ENCODE results near the gene PCDHB5. TPM values are rescaled to one million over a fixed set of nuclear protein-coding genes. Genes with fewer than 3 reads are reported as not detected.
"Not testable (repeated sequence)": the region's sequence is repeated elsewhere in the genome, so short reads cannot be mapped to it uniquely, and the experiment has no call there.

The PCDHB5 gene
- total RNA-seq: 1 to 10 TPM; 4.8 to 8.1 TPM
- 1 to 10 TPM in 1 of 2 donors, under 1 TPM in 1; 0.65 to 1.8 TPM for polyA plus RNA-seq
- long read RNA-seq, donor 1, transcript PCDHB5-201 (1 exons, 3,408 nt): major isoform, 13 of 13 reads
- long read RNA-seq, donor 1, partial matches to known transcripts: 0 of 13 reads
- long read RNA-seq, donor 1, other reads (novel, unspliced or antisense): 0 of 13 reads
- long read RNA-seq, donor 2, transcript PCDHB5-201 (1 exons, 3,408 nt): major isoform, 11 of 11 reads
- long read RNA-seq, donor 2, partial matches to known transcripts: 0 of 11 reads
- long read RNA-seq, donor 2, other reads (novel, unspliced or antisense): 0 of 11 reads
- long read RNA-seq, donor 3, transcript PCDHB5-201 (1 exons, 3,408 nt): major isoform, 11 of 11 reads
- long read RNA-seq, donor 3, partial matches to known transcripts: 0 of 11 reads
- long read RNA-seq, donor 3, other reads (novel, unspliced or antisense): 0 of 11 reads
- long read RNA-seq, donor 4, transcript PCDHB5-201 (1 exons, 3,408 nt): major isoform, 17 of 17 reads
- long read RNA-seq, donor 4, partial matches to known transcripts: 0 of 17 reads
- long read RNA-seq, donor 4, other reads (novel, unspliced or antisense): 0 of 17 reads
- long read RNA-seq, donor 5, transcript PCDHB5-201 (1 exons, 3,408 nt): major isoform, 25 of 25 reads
- long read RNA-seq, donor 5, partial matches to known transcripts: 0 of 25 reads
- long read RNA-seq, donor 5, other reads (novel, unspliced or antisense): 0 of 25 reads

- 15 to 20% methylated on average over 22 of the region's 22 CpGs for WGBS, 2 donors
- Histone ChIP-seq H3K9me3 (ENCODE audit: control insufficient read depth in 4 of 4, insufficient read depth in 3 of 4, low read length in 3 of 4) (peaks cover 5 to 27% (median 12%) of the 10 kb centered on the region in 4 donors), H3K27ac (ENCODE audit: low read depth in 1 of 2, low read length in 1 of 2) (no peak within 1 kb of the TSS), H3K27me3 (ENCODE audit: control insufficient read depth in 3 of 3, insufficient read depth in 3 of 3, low read length in 2 of 3) (no peaks in the 10 kb centered on the region), H3K4me3 (peak within 1 kb of the TSS; percentile 35), H3K9ac (ENCODE audit: insufficient read depth in 1 of 2, low read length in 2 of 2) (peak within 1 kb of the TSS in 1 of 2 donors; percentile 72), H3K36me3 (ENCODE audit: control insufficient read depth in 4 of 4, insufficient read depth in 4 of 4, low read length in 4 of 4) (no peaks in the 10 kb centered on the region), H3K4me1 (ENCODE audit: control insufficient read depth in 5 of 5, insufficient read depth in 5 of 5, low read length in 5 of 5) (no peaks in the 10 kb centered on the region)
- ATAC-seq (ENCODE audit: insufficient read depth, low FRiP score): no peak
- TF ChIP-seq CTCF (IDR thresholded peaks at IDR 0.05; ENCODE audit: control extremely low read depth, extremely low read depth): no peak
- DNase-seq: peak; percentile 57 to 76 (median 60)
Measured at GRCh38 chr5:141135030-141135717, at the start of gene PCDHB5. PCDHB5 (plus strand) TSS chr5:141135206; CDS start chr5:141135435, 229 bp downstream.

DNA sequence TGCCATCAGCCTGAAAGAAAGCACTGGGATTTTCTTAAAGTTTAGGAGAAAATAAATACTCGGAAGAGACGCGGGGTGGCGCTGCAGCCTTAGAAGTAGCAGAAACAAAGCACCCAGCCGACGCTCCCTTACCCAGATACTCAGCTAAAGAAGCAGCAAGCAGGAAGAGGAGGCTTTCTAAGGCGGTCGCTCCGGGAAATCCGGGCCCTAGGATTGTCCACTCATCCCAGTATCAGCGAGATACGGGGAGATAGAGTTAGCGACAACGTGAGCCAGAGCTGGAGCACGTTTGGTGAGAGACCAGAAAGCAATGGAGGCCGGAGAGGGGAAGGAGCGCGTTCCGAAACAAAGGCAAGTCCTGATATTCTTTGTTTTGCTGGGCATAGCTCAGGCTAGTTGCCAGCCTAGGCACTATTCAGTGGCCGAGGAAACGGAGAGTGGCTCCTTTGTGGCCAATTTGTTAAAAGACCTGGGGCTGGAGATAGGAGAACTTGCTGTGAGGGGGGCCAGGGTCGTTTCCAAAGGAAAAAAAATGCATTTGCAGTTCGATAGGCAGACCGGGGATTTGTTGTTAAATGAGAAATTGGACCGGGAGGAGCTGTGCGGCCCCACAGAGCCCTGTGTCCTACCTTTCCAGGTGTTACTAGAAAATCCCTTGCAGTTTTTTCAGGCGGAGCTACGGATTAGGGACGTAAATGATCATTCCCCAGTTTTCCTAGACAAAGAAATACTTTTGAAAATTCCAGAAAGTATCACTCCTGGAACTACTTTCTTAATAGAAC is 40.3 kb upstream of the PCDHB5 start, which contains the start of gene PCDHB2:
PCDHB2 (plus strand) TSS at position 135 of the 782 bp plus-strand sequence; CDS start at position 311, 176 bp downstream.
- no peaks in the 10 kb centered on the region for H3K4me1 ChIP-seq (ENCODE audit: control insufficient read depth in 5 of 5, insufficient read depth in 5 of 5, low read length in 5 of 5)
- H3K27ac ChIP-seq (ENCODE audit: low read depth in 1 of 2, low read length in 1 of 2): no peak within 1 kb of the TSS
- WGBS, 2 donors: 15 to 23% methylated on average over 29 of the region's 29 CpGs
- ATAC-seq (ENCODE audit: insufficient read depth, low FRiP score): no peak
- H3K27me3 ChIP-seq (ENCODE audit: control insufficient read depth in 3 of 3, insufficient read depth in 3 of 3, low read length in 2 of 3): peaks cover 0 to 3% (median 2%) of the 10 kb centered on the region in 3 donors
- no peaks in the 10 kb centered on the region for H3K36me3 ChIP-seq (ENCODE audit: control insufficient read depth in 4 of 4, insufficient read depth in 4 of 4, low read length in 4 of 4)
- DNase-seq: peak; percentile 53 to 75 (median 72)
- peak within 1 kb of the TSS in 1 of 2 donors; percentile 76 for H3K9ac ChIP-seq (ENCODE audit: insufficient read depth in 1 of 2, low read length in 2 of 2)
- no peak for TF ChIP-seq CTCF (IDR thresholded peaks at IDR 0.05; ENCODE audit: control extremely low read depth, extremely low read depth)
- H3K4me3 ChIP-seq: peak within 1 kb of the TSS; percentile 28
- H3K9me3 ChIP-seq (ENCODE audit: control insufficient read depth in 4 of 4, insufficient read depth in 3 of 4, low read length in 3 of 4): peaks cover 4 to 27% (median 9%) of the 10 kb centered on the region in 4 donors

DNA sequence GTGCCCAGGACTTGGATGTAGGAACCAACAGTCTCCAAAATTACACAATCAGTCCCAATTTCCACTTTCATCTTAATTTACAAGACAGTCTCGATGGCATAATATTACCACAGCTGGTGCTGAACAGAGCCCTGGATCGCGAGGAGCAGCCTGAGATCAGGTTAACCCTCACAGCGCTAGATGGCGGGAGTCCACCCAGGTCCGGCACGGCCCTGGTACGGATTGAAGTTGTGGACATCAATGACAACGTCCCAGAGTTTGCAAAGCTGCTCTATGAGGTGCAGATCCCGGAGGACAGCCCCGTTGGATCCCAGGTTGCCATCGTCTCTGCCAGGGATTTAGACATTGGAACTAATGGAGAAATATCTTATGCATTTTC is 39.8 kb upstream of the PCDHB5 start:
- peak in 1 of 3 donors; percentile 14 for DNase-seq
- no peak for ATAC-seq (ENCODE audit: insufficient read depth, low FRiP score)
- Histone ChIP-seq H3K4me3 (no peak overlapping the region), H3K36me3 (ENCODE audit: control insufficient read depth in 4 of 4, insufficient read depth in 4 of 4, low read length in 4 of 4) (no peaks in the 10 kb centered on the region), H3K4me1 (ENCODE audit: control insufficient read depth in 5 of 5, insufficient read depth in 5 of 5, low read length in 5 of 5) (peaks cover 0 to under 1% (median 0%) of the 10 kb centered on the region in 5 donors), H3K27ac (ENCODE audit: low read depth in 1 of 2, low read length in 1 of 2) (no peak overlapping the region), H3K9ac (ENCODE audit: insufficient read depth in 1 of 2, low read length in 2 of 2) (peak overlapping the region in 1 of 2 donors; percentile 76), H3K27me3 (ENCODE audit: control insufficient read depth in 3 of 3, insufficient read depth in 3 of 3, low read length in 2 of 3) (peaks cover 0 to 3% (median 2%) of the 10 kb centered on the region in 3 donors), H3K9me3 (ENCODE audit: control insufficient read depth in 4 of 4, insufficient read depth in 3 of 4, low read length in 3 of 4) (peaks cover 4 to 26% (median 10%) of the 10 kb centered on the region in 4 donors)
- 39 to 43% methylated on average over 12 of the region's 12 CpGs for WGBS, 2 donors
- no peak for TF ChIP-seq CTCF (IDR thresholded peaks at IDR 0.05; ENCODE audit: control extremely low read depth, extremely low read depth)

GRCh38 chr5:141096181-141096580 is 38.8 kb upstream of the PCDHB5 start:
- 38 to 44% methylated on average over 21 to 31 of the region's 46 CpGs for WGBS, 2 donors
- not testable (repeated sequence) for H3K36me3 ChIP-seq (ENCODE audit: control insufficient read depth in 4 of 4, insufficient read depth in 4 of 4, low read length in 4 of 4); H3K27ac ChIP-seq (ENCODE audit: low read depth in 1 of 2, low read length in 1 of 2); H3K4me3 ChIP-seq; H3K9ac ChIP-seq (ENCODE audit: insufficient read depth in 1 of 2, low read length in 2 of 2); DNase-seq; H3K27me3 ChIP-seq (ENCODE audit: control insufficient read depth in 3 of 3, insufficient read depth in 3 of 3, low read length in 2 of 3); H3K4me1 ChIP-seq (ENCODE audit: control insufficient read depth in 5 of 5, insufficient read depth in 5 of 5, low read length in 5 of 5); ATAC-seq (ENCODE audit: insufficient read depth, low FRiP score)
- H3K9me3 ChIP-seq (ENCODE audit: control insufficient read depth in 4 of 4, insufficient read depth in 3 of 4, low read length in 3 of 4): peaks cover 6 to 33% (median 11%) of the 10 kb centered on the region in 4 donors

DNA sequence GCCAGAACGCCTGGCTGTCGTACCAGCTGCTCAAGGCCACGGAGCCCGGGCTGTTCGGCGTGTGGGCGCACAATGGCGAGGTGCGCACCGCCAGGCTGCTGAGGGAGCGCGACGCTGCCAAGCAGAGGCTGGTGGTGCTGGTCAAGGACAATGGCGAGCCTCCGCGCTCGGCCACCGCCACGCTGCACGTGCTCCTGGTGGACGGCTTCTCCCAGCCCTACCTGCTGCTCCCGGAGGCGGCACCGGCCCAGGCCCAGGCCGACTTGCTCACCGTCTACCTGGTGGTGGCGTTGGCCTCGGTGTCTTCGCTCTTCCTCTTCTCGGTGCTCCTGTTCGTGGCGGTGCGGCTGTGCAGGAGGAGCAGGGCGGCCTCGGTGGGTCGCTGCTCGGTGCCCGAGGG is 38.4 kb upstream of the PCDHB5 start:
- H3K27ac ChIP-seq (ENCODE audit: low read depth in 1 of 2, low read length in 1 of 2); H3K4me3 ChIP-seq; H3K36me3 ChIP-seq (ENCODE audit: control insufficient read depth in 4 of 4, insufficient read depth in 4 of 4, low read length in 4 of 4); H3K27me3 ChIP-seq (ENCODE audit: control insufficient read depth in 3 of 3, insufficient read depth in 3 of 3, low read length in 2 of 3); H3K9ac ChIP-seq (ENCODE audit: insufficient read depth in 1 of 2, low read length in 2 of 2); DNase-seq; H3K4me1 ChIP-seq (ENCODE audit: control insufficient read depth in 5 of 5, insufficient read depth in 5 of 5, low read length in 5 of 5); ATAC-seq (ENCODE audit: insufficient read depth, low FRiP score): not testable (repeated sequence)
- 34 to 35% methylated on average over 24 to 32 of the region's 38 CpGs for WGBS, 2 donors
- peaks cover 6 to 35% (median 11%) of the 10 kb centered on the region in 4 donors for H3K9me3 ChIP-seq (ENCODE audit: control insufficient read depth in 4 of 4, insufficient read depth in 3 of 4, low read length in 3 of 4)

Data from lung (tissue), 16 donors.